ENCODE results near the gene BCAN.

- TF ChIP-seq EZH2 (IDR thresholded peaks at IDR 0.05) (peak; percentile 79), POLR2AphosphoS5 (IDR thresholded peaks at IDR 0.05; ENCODE audit: borderline replicate concordance, low read depth, low read length) (no peak), FOXP2 (optimal IDR thresholded peaks at IDR 0.05; ENCODE audit: control extremely low read depth, extremely low read length, insufficient read depth) (no peak)
Measured at GRCh38 chr1:156642265-156643048, 540 bp downstream of the BCAN start.

Data from SK-N-MC (cell line).